Non-pigmented ciliary epithelial cell (primary cell): ENCODE measurements around the gene STAB2.

Source experiments
- DNase-seq: peaks from one replicate; pipeline ENCODE4 v3.0.0-alpha.2; 2010; ENCODE audit warnings: low read depth

Gene STAB2

GRCh38 chr12:103697971-103698751 is 111.1 kb downstream of the STAB2 start:
- DNase-seq, result no peak

DNA sequence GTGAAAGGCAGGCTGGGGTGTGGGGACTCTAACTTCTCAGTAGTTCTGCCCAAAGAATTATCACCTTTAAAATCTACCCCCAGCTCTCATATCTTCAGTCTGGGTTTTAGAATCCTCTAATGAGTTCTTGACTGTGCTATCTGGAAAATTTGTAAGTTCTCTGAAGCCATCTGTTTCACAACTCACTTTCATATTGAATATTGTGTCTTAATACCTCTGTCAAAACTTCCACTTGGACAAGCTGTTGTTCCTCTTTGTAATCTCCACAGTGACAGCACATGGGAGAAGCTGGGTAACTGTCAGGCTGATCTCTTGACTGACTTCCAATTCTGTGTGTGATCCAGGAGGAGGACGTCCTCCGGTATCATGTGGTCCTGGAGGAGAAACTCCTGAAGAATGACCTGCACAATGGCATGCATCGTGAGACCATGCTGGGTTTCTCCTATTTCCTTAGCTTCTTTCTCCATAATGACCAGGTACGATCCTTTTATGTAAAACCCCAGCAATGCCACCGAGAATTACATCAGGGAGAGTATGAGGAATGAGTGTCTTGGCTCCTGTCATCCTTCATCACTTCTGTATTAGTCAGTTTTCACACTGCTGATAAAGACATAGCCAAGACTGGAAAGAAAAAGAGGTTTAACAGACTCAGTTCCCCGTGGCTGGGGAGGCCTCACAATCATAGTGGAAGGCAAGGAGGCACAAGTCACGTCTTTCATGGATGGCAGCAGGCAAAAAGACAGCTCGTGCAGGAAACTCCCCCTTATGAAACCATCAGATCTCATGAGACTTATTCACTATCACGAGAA is 111.9 kb downstream of the STAB2 start:
- no peak for DNase-seq

- no peak for DNase-seq
These were observed 118.0 kb downstream of the STAB2 start for GRCh38 chr12:103705098-103705497.

DNA sequence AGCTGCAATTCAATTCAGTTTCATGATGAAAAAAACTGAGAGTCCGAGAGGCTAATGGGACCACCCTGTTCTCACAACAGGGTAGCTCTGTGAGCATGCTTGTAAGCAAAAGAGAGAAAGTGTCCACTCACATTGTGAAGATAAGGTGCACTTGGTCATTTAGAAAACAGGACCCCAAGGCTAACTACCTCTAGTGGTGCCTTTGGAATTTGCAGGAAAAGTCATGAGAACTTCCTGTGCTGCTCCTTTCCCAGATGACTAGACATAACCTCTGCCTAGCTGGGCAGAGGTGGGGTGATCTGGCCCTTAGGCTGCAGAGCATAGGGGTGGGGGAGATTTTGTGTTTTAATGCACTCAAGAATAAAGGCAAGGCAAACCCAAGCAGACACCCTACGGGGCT is 118.9 kb downstream of the STAB2 start:
- DNase-seq, result no peak

- no peak for DNase-seq
These were observed 120.4 kb downstream of the STAB2 start for GRCh38 chr12:103707446-103707845.

DNA sequence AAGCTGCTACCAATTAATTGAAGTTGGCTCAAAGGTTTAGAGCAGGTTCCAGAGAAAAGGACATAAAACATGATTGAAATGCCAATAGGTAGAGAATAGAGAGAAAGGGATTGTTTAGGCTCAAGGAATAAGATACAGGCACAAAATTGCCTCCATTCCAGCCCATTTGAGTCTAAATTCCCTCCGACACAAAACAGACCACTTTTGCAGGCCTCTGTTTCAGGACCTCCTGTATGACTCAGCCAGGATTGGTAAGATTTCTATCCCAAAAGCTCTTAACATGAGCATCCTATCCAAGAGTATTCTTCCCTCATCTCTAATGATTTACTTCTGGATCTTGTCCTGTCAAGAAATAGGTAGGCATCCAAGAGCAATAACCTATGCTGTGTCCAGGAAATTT is 123.5 kb downstream of the STAB2 start:
- no peak for DNase-seq

GRCh38 chr12:103712216-103712615 is 125.1 kb downstream of the STAB2 start:
- DNase-seq, result no peak

DNA sequence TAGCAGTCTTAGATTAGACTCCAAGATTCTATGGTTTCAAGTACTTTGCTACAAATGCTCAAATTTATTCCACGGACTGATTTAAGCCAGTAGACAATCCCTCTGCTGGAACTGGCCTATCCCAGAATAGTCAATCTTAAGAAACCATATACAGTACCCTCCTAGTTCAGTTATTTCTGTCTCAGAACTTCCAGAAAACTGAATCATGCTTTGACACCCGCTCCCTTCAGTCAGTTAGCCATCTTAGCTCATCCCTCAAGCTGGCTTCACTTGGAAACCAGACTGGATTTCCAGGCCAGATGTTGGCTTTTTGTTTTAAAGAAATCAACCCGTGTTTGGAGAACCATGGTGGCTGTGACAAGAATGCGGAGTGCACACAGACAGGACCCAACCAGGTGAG is 128.4 kb downstream of the STAB2 start:
- DNase-seq, result no peak

DNA sequence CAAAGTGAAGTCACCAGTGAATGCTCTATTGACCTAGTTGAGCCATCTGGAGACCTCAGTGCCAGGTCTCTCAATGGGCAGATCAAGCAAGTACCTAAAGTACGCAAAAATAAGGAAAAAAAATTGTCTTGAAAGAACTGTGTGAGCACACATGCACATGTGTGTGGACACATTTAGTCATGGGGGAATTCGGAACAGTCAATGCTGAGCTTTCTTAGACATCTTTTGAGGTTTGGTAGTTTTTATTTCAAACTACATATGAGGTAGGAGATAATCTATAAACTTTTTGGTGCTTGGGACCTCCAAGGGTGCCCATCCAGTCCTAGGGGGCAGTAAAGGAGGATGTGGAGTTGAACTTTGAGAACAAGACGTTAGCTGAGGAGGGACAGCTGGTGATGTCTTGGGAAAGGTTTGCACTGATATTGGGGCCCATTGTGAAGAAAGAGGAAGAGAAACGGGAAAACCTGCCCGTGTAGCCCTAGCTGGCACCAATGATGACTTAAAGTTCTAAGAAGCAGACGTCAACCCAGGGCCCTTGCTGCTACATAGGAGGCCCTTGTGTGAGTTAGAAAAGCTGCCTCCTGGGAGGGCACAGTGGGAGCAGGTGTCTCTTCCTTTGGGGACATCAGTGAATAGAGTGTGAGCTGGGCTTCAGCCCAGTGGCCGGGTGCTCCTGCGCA is 129.6 kb downstream of the STAB2 start:
- DNase-seq, result no peak

DNA sequence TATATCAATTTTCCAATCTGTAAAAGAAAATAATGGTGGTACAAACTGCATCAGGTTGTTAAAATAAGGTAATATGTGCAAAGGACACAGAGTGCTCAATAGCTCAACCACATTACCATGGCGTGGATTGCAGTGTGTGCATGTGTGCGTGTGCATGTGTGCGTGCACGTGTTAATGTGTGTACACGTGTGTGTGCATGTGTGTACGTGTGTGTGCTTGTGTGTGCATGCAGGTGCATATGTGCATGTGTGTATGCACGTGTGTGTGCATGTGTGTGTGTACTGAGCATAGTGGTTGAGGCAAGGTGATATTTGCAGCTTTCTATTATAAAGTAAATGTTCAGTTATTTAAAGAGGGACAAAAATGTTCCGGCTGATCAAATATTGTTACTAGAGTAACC is 138.3 kb downstream of the STAB2 start:
- no peak for DNase-seq

GRCh38 chr12:103727638-103728037 is 140.6 kb downstream of the STAB2 start:
- no peak for DNase-seq

GRCh38 chr12:103728323-103728722 is 141.2 kb downstream of the STAB2 start:
- no peak for DNase-seq

GRCh38 chr12:103729499-103729898 is 142.4 kb downstream of the STAB2 start:
- DNase-seq, result no peak

DNA sequence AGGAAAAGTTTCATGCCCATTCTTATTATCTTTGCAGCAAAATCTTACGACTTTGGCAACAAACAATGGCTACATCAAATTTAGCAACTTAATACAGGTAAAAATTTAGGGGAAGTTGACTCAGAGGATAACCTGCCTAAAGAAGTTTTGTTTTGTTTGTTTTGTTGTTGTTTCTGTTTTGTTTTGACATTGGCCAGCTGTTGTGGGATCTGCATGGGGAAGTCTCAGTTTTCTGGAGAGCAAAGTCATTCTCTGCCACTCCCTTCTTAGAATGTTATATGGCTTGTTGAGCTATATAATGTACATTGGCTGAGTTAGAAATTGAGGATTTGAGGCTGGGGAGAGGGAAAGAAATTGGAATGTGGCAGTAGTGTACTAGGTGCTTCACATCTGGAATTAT is 144.5 kb downstream of the STAB2 start:
- DNase-seq, result no peak

- DNase-seq, result no peak
These were observed 147.8 kb downstream of the STAB2 start for GRCh38 chr12:103734863-103735262.

DNA sequence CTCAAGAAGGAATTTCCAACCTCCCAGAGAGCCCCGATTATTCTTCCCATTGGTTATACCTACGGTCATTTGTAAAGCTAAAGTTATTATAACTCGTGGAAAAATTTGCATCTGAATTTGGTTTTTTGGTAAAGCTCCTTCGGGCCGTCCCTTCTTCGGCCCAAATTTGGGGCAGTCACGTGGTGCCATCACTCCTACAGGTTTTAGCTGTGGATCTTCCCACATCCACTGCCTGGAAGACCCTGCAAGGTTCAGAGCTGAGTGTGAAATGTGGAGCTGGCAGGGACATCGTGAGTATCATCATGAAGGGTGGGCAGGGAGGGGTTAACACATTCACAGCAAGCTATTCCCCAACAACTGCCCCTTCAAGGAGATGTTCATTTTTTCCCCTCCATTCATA is 148.2 kb downstream of the STAB2 start:
- DNase-seq, result no peak

DNA sequence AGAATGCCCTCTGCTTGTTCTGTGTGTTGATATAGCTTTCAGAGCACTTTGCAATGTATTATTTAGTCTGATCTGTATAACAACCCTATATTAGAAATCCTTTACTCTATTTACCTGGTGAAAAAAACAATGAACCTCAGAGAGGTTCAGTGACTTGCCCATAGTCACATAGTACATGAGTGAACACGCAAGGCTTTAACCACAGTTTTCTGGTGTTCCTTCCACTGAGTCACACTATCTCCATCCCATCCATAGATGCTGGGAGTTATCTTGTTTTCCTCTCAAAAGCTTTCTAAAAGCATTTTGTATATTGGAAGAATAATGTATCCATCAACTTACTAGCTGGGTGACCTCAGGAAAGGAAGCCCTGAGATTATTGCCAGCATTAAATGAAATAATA is 149.5 kb downstream of the STAB2 start:
- DNase-seq, result no peak

DNA sequence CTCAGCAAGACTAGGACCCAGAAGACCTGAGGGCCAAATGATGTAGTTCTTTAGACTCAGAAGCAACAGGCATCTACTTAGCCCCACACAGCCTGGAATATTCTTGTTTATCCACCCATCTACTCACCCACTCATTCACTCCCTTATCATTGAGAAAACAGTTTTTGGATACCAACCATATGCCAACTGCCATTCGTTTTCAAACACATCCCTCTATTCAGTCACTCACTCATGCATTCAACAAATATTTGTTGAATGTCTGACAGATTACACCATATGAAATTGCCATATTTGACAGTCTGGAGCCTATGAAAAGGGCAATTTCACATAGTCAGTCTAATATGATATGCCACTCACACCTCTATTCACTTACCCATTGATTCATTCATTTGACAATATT is 150.8 kb downstream of the STAB2 start:
- no peak for DNase-seq

DNA sequence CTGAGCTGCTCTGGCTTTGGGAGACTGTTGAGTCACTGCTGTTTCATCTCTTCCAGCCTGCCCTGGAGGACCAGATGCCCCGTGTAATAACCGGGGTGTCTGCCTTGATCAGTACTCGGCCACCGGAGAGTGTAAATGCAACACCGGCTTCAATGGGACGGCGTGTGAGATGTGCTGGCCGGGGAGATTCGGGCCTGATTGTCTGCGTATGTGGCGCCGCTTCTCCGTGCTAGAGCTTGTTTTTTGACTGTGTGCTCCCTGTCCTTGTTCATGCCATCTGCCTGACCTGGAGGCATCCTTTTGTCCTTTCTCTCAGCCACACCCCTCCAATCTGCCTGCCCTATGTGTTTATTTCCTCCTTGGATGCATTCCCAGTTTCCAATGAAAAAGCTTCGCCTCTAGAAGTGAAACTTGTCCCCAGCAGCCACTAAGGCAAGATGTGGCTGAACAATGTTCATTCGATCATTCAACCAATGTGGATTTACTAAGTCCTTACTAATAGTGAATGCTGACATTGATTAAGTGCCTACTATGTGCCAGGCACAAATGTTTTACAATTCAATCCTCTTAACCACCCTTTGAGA is 155.4 kb downstream of the STAB2 start:
- no peak for DNase-seq

- DNase-seq, result no peak
These were observed 156.7 kb downstream of the STAB2 start for GRCh38 chr12:103743788-103744187.

DNA sequence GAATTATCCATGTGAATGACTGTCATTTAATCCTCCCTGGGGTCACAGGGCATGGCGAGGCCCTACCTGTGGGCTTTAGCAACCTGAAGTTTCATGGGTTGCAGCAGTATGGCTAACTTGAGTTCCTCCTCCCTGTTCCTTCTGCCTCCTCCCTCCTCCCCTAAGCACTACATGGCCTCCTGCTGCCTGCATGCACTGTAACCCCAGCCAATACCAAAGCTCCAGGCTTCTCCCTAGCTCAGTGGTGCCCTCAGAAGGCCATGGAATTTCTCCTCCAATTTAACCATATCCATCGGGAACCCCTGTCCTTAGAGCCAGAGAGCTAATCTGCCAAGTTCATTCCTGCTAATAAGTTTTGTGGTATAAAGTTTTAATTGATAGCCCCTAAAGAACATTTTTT is 158.9 kb downstream of the STAB2 start:
- no peak for DNase-seq

- no peak for DNase-seq
These were observed 160.9 kb downstream of the STAB2 start for GRCh38 chr12:103748002-103748401.

DNA sequence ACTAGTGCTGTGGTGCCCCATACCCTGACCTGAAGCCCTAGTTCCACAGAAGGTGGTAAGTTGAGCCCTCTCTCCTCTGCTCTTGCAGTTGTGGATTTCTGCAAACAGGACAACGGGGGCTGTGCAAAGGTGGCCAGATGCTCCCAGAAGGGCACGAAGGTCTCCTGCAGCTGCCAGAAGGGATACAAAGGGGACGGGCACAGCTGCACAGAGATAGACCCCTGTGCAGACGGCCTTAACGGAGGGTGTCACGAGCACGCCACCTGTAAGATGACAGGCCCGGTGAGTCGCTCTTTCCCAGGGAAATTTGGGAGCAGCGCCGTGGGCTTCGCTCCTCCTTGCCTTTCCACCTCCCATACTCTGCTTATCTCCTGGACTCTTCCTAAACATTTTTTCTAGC is 161.8 kb downstream of the STAB2 start:
- DNase-seq, result no peak
